HCEC 1CT (cell line): ENCODE data around the gene TRAK2.

ENCODE experiments used
- DNase-seq: peaks from one replicate; pipeline ENCODE4 v3.0.0-alpha.2; 2017

TRAK2 gene

GRCh38 chr2:201361078-201361733, 90.1 kb downstream of the TRAK2 start:
- no peak for DNase-seq

GRCh38 chr2:201360256-201360655, 91.0 kb downstream of the TRAK2 start:
- DNase-seq, result no peak

- peak; percentile 92 for DNase-seq
Observed at GRCh38 chr2:201358684-201359083, 92.6 kb downstream of the TRAK2 start.

GRCh38 chr2:201357221-201357620, 94.0 kb downstream of the TRAK2 start, which contains the start of gene FLACC1:
Gene FLACC1 (minus strand): TSS chr2:201357345. CDS start chr2:201351404, 5,941 bp downstream.
- peak; percentile 63 for DNase-seq

GRCh38 chr2:201353116-201353515, 98.1 kb downstream of the TRAK2 start:
- DNase-seq, result no peak

GRCh38 chr2:201350879-201351278, 100.4 kb downstream of the TRAK2 start:
- no peak for DNase-seq

GRCh38 chr2:201349601-201350000, 101.7 kb downstream of the TRAK2 start:
- DNase-seq, result no peak

- no peak for DNase-seq
Observed at GRCh38 chr2:201348758-201349157, 102.5 kb downstream of the TRAK2 start.

GRCh38 chr2:201347138-201347537, 104.1 kb downstream of the TRAK2 start:
- no peak for DNase-seq

- no peak for DNase-seq
Observed at GRCh38 chr2:201345625-201346213, 105.5 kb downstream of the TRAK2 start.

GRCh38 chr2:201344663-201345366, 106.4 kb downstream of the TRAK2 start:
- DNase-seq, result no peak

- DNase-seq, result no peak
Observed at GRCh38 chr2:201343559-201343958, 107.7 kb downstream of the TRAK2 start.

GRCh38 chr2:201342923-201343322, 108.3 kb downstream of the TRAK2 start:
- DNase-seq, result no peak

- no peak for DNase-seq
Observed at GRCh38 chr2:201329409-201329808, 121.8 kb downstream of the TRAK2 start.

- no peak for DNase-seq
Observed at GRCh38 chr2:201327678-201328077, 123.6 kb downstream of the TRAK2 start.
